SU-DHL-6 (cell line): ENCODE measurements around the gene ANKRD33B.

Experiments used
- EZH2phosphoT487 ChIP-seq: fragments of 200-600 bp; sonication (generic), shearing (Covaris generic); conservative IDR thresholded peaks from 2 replicates; pipeline ENCODE4 v1.6.1; 2018; ENCODE audit warnings: mild to moderate bottlenecking, antibody characterized with exemption, low read length, moderate library complexity, mixed read lengths
- TF ChIP-seq, protein P1 (sequence below): fragments of 200-600 bp; sonication (generic); IDR thresholded peaks from one replicate; pipeline ENCODE4 v1.5.1; 2017; ENCODE audit warnings: antibody characterized with exemption, mild to moderate bottlenecking, low read length, moderate library complexity; ENCODE audit not compliant: insufficient read depth, poor library complexity, severe bottlenecking

- TF ChIP-seq, protein P1, sequence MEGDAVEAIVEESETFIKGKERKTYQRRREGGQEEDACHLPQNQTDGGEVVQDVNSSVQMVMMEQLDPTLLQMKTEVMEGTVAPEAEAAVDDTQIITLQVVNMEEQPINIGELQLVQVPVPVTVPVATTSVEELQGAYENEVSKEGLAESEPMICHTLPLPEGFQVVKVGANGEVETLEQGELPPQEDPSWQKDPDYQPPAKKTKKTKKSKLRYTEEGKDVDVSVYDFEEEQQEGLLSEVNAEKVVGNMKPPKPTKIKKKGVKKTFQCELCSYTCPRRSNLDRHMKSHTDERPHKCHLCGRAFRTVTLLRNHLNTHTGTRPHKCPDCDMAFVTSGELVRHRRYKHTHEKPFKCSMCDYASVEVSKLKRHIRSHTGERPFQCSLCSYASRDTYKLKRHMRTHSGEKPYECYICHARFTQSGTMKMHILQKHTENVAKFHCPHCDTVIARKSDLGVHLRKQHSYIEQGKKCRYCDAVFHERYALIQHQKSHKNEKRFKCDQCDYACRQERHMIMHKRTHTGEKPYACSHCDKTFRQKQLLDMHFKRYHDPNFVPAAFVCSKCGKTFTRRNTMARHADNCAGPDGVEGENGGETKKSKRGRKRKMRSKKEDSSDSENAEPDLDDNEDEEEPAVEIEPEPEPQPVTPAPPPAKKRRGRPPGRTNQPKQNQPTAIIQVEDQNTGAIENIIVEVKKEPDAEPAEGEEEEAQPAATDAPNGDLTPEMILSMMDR, result no peak
- no peak for TF ChIP-seq EZH2phosphoT487
Measured at GRCh38 chr5:10630126-10630525, 66.3 kb downstream of the ANKRD33B start.
